HG03097 (cell line): ENCODE results near the gene ASPA.
"Not testable (repeated sequence)": the region's sequence is repeated elsewhere in the genome, so short reads cannot be mapped to it uniquely, and the experiment has no call there.

Source experiments
- ATAC-seq: cut with Tn5 transposase; IDR thresholded peaks from one replicate; pipeline ENCODE4 v1.9.1; 2021; ENCODE audit not compliant: unreplicated experiment, low FRiP score

ASPA gene

DNA sequence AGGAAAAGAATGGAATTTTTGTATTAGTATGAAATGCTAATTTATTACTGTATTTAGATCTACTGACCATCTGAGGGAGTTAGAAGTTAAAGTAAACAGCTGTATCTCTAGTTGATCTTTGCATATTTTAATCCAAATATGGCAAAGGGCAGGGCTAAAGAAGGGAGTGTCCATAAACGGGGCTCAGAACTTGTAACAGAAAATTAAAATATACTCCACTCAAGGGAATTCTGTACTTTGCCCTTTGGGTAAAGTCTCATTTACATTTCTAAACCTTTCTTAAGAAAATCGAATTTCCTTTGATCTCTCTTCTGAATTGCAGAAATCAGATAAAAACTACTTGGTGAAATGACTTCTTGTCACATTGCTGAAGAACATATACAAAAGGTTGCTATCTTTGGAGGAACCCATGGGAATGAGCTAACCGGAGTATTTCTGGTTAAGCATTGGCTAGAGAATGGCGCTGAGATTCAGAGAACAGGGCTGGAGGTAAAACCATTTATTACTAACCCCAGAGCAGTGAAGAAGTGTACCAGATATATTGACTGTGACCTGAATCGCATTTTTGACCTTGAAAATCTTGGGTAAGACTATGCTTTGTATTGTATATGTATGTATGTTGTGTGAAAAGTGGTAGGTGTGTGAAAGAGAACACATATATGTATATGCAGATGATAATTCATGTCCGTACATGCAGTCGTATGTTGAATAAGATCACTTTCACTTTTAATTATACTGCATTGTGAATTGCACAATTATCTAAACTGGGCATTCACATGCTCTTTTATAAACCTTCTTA lies at the start of gene ASPA:
TSS of gene ASPA (plus strand) at position 186 of the 799 bp plus-strand sequence. CDS start at position 349, 163 bp downstream.
- ATAC-seq: no peak

- ATAC-seq: not testable (repeated sequence)
Observed at GRCh38 chr17:3433215-3433614, 42.6 kb upstream of the ASPA start.

DNA sequence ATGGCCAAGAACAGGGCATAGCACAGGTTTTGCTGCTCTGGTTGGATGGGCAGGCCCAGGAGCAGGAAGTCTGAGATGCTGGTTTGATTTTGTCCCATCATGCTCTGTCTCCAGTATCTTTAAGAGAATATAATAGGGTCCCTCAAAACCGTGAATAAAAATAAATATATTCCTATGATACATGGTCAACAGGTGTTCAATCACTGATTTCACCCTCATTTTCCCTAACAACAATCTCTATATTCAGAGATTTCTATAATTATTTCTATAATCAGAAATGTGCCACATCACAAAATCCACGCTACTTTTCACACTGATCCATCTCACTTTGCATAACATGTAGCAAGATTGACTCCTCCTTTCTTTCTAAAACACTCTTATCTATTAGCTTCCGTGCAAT lies 42.1 kb upstream of the ASPA start, which contains the start of gene OR1E2:
TSS of gene OR1E2 (minus strand) at position 101 of the 400 bp plus-strand sequence. CDS start at position 101, 0 bp downstream.
- ATAC-seq: no peak

DNA sequence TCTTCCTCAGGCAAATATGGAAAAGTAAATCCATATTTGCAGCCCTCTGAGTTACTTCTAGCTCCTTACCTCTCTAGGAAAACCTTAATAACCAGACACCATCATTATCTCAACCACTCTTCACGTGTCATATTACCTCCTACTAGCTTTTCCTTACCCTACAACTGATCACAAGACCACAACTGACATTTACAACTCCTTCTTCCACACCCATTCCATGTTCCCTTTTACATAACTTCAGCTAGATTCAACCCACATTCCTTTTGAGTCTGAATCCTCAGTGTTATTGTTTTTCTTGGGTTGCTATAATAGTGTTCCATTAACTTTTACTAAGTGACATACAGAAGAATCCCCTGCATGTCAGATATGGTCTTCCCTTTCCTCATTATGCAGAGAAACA lies 37.4 kb upstream of the ASPA start:
- ATAC-seq: no peak

- ATAC-seq: no peak
Observed at GRCh38 chr17:3440451-3440850, 35.3 kb upstream of the ASPA start.

DNA sequence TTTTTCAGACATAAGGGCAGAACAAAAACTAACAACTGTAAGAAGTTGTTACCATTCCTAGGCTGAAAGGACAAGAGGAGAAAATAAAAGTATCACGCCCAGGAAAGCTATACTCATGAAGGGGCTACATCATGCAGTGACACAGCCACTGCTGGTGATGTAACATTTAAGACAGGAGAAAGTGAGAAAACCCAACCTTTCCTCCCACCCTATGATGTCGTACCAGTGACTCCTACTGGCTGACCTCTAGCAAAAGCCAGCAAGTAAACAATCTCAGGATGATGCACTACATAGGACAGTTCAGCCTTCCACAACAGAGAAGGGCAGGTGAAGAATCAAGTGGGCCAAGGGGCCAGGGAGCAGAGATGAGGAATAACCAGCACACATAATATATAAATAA lies 28.2 kb upstream of the ASPA start:
- ATAC-seq: no peak

DNA sequence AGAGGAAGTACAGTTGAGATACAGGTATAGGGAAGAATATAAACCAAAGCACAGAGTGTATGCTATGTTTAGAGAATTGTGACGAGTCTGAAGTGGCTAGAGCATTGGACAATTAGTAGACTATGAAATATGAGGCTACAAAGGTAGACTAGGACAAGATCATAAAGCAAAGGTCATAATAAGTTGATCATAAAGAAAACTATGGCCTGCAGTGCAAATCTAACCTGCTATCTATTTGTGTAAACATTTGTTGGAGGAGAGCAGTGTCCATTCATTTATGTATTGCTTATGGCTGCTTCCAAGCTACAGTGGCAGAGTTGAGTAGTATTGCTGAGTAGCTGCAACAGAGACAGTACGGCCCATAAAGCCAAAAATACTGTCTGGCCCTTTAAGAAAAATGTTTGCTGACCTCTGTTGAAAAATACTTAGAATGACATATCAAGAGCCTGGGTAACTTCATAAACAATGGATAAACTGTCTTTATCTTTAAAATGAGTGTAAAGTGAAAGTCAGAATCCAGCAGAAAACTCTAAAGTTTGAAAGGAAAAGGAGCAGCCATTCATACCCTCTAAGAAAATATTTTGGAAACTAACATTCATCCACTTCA lies 27.6 kb upstream of the ASPA start:
- ATAC-seq: no peak

GRCh38 chr17:3466355-3466754 lies 9.4 kb upstream of the ASPA start:
- not testable (repeated sequence) for ATAC-seq

- no peak for ATAC-seq
Observed at GRCh38 chr17:3469529-3469928, 6.3 kb upstream of the ASPA start.

DNA sequence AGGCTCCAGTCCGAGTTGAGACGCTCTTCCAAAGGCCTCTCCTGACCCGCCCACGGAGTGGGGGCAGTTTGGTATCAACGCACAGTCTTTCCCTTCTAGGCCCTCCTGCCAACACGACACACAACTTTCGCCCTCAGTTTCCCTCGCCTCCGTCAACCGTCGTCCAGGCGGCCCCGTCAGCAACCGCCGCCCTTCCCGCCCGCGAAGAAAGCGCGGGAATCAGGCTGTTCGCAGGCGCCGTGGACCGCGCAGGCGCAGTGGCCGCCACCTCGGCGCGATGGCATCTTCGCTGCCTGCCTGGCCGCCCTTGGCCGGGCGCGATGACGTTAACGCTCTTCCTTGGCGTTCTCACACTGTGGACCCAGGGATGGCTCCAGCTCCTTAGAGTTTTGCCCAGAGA lies 4.2 kb upstream of the ASPA start, which contains the start of gene SPATA22:
TSS of gene SPATA22 (minus strand) at position 221 of the 400 bp plus-strand sequence. CDS start 2,494 bp downstream, outside the sequence.
- no peak for ATAC-seq

- no peak for ATAC-seq
Observed at GRCh38 chr17:3472137-3472536, 3.7 kb upstream of the ASPA start.

- no peak for ATAC-seq
Observed at GRCh38 chr17:3474212-3474611, 1.6 kb upstream of the ASPA start.

GRCh38 chr17:3475251-3475685 lies 529 bp upstream of the ASPA start:
- ATAC-seq: no peak

GRCh38 chr17:3479988-3480387 lies 4.2 kb downstream of the ASPA start:
- ATAC-seq: no peak

DNA sequence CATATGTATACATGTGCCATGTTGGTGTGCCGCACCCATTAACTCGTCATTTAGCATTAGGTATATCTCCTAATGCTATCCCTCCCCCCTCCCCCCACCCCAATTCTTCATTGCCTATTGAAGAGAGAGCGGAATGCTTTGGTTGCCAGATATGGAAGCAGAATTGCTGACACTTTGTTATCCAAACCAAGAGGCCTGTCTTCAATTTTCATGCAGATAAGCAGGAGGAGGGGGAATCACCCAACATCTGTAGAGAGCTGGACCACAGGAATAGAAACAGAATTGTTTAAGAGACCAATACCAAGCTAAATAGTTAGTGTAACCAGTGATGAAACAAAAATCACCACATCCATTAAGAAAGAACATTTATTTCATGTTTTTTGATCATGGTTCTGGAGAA lies 7.1 kb downstream of the ASPA start:
- ATAC-seq: no peak

DNA sequence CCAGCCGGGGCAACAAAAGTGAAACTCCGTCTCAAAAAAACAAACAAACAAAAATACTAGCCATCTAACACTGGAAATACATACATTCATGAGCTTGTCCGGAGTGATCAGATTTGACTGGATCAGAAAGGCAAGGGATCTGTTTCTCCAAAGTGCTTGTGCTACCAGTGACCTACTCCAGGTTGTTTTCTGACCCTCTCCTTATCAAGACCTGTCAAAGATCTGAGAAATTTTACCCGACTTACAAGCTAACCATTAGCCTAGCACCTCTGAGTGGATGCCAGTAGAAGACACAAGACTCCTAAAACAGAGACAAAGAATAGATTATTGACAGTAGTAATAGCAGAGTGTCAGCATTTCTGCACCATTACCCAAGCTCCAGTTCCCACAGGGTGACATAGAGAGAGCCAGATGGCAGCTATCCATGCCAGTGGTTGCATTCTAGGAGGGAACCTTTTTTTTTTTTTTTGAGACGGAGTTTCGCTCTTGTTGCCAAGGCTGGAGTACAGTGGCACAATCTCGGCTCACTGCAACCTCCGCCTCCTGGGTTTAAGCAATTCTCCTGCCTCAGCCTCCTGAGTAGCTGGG lies 9.8 kb downstream of the ASPA start:
- no peak for ATAC-seq

DNA sequence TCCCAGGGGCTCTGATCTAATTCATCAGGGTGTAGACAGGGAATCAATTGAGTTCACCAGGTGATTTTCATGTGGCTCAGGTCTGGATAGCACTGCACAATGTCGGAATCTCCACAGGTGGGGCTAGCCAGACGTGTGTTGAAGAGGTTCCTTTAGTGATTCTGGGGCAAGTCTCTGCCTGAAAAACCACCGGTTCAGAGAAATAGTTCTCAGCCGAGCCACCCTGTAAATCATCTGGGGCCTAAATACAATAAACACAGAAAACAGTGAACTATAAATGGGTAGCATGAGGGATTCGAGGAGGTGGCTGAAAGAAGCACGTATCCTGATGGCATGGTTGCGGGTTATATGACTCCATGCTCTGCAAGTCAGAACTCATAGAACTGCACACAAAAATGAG lies 21.3 kb downstream of the ASPA start:
- ATAC-seq: no peak

DNA sequence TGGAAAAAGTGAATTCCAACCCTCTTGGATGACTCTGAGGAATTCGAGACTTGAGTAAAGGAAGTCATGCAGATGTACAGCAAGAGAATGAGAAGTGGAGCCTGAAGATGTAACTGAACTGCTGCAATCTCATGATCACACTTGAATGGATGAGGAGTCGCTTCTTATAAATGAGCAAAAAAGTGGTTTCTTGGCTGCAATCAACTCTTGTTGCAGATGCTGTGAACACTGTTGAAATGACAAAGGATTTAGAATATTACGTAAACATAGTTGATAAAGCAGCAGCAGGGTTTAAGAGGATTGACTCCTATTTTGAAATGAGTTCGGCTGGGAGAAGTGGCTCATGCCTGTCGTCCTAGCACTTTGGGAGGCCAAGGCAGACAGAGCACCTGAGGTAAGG lies 25.5 kb downstream of the ASPA start:
- ATAC-seq: no peak

GRCh38 chr17:3502466-3502865 lies 26.7 kb downstream of the ASPA start:
- no peak for ATAC-seq

GRCh38 chr17:3503285-3503684 lies 27.5 kb downstream of the ASPA start:
- ATAC-seq: no peak

- no peak for ATAC-seq
Observed at GRCh38 chr17:3505008-3505407, 29.2 kb downstream of the ASPA start.

DNA sequence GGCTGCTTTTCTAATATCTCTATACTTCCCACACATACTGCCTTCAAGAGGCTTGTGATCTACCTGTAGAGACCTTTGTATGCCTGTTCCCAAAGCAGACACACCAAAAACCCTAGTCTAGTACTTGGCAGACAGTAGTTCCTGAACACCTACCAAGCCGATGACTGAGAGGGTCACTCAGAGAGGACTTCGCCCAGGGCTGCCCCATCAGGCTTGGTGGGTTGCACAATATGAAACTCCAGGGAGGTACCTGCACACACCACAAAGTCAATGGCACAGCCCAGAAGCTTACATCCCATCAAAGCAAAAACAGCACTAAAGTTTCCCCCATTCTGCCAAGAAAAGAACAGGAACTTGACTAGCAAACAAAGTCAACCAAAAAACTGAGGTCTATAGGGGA lies 30.3 kb downstream of the ASPA start:
- no peak for ATAC-seq
